Epithelial cell of esophagus (primary cell): ENCODE data around the gene NFKB1.
A peak's percentile ranks its signal among the peaks of the same experiment; 100 is the strongest.

ENCODE experiments used
- DNase-seq: peaks from one replicate; pipeline ENCODE4 v3.0.0; 2010; ENCODE audit warnings: low read depth
- H3K4me3 ChIP-seq: 2 replicates; pipeline ENCODE4 v1.5.1; 2011; ENCODE audit warnings: mild to moderate bottlenecking, low read length, control low read depth
- TF ChIP-seq, protein P1 (sequence below): IDR thresholded peaks from 2 replicates; pipeline ENCODE4 v1.5.1; 2011; ENCODE audit warnings: low read depth, mild to moderate bottlenecking, low read length, control low read depth, inconsistent platforms; ENCODE audit not compliant: insufficient read depth; ENCODE audit errors: missing control alignments

NFKB1 gene

GRCh38 chr4:102466298-102466697 is 34.9 kb upstream of the NFKB1 start:
- peak; percentile 56 for DNase-seq
- TF ChIP-seq, protein P1, sequence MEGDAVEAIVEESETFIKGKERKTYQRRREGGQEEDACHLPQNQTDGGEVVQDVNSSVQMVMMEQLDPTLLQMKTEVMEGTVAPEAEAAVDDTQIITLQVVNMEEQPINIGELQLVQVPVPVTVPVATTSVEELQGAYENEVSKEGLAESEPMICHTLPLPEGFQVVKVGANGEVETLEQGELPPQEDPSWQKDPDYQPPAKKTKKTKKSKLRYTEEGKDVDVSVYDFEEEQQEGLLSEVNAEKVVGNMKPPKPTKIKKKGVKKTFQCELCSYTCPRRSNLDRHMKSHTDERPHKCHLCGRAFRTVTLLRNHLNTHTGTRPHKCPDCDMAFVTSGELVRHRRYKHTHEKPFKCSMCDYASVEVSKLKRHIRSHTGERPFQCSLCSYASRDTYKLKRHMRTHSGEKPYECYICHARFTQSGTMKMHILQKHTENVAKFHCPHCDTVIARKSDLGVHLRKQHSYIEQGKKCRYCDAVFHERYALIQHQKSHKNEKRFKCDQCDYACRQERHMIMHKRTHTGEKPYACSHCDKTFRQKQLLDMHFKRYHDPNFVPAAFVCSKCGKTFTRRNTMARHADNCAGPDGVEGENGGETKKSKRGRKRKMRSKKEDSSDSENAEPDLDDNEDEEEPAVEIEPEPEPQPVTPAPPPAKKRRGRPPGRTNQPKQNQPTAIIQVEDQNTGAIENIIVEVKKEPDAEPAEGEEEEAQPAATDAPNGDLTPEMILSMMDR, result no peak
- no peak overlapping the region for H3K4me3 ChIP-seq

- DNase-seq, result no peak
- TF ChIP-seq, protein P1, result no peak
These were observed 31.4 kb upstream of the NFKB1 start for GRCh38 chr4:102469806-102470205.

GRCh38 chr4:102472441-102473013 is 28.6 kb upstream of the NFKB1 start:
- DNase-seq, result no peak
- TF ChIP-seq, protein P1, result no peak
- no peak overlapping the region for H3K4me3 ChIP-seq

More at GRCh38 chr4:102469806-102470205, 31.4 kb upstream of the NFKB1 start:
- no peak overlapping the region for H3K4me3 ChIP-seq

GRCh38 chr4:102473476-102473875 is 27.7 kb upstream of the NFKB1 start:
- no peak overlapping the region for H3K4me3 ChIP-seq
- TF ChIP-seq, protein P1, result no peak
- DNase-seq, result no peak

- DNase-seq, result peak; percentile 54
- TF ChIP-seq, protein P1, result no peak
- H3K4me3 ChIP-seq, result no peak overlapping the region
These were observed 26.2 kb upstream of the NFKB1 start for GRCh38 chr4:102474736-102475504.

DNA sequence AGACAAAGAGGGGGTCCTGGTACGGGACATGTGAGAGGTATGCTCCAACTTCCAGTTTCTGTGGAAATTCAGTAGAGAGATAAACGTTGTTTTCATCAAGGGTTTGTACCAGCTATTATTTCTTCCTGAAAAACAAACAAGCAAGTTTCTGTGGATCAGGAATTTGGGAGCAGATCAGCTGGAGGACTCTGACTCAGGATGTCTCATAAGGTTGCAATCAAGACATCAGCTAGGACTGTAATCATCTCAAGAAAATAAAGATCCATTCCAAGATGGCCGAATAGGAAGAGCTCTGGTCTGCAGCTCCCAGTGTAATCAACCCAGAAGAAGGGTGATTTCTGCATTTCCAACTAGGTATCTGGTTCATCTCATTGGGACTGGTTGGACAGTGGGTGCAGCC is 23.5 kb upstream of the NFKB1 start:
- no peak overlapping the region for H3K4me3 ChIP-seq
- TF ChIP-seq, protein P1, result no peak
- DNase-seq, result peak; percentile 87
